Peyer's patch (tissue), 4 donors: ENCODE results near the gene ZFAND5.

Experiments
- POLR2A ChIP-seq, 2 donors: fragments of 450-650 bp; IDR thresholded peaks; one replicate each; pipeline ENCODE4 v1.5.1; 2017; ENCODE audit warnings: antibody characterized with exemption in 2 of 2, mild to moderate bottlenecking in 2 of 2, moderate library complexity in 2 of 2
- TF ChIP-seq, protein P1 (sequence below), 6 experiments: fragments of 450-650 bp in 4 of 6; fragments of 200-600 bp in 2 of 6; sonication (generic) in 1 of 6; IDR thresholded peaks; one replicate each; pipeline ENCODE4 v1.5.1; 2017 to 2019; ENCODE audit warnings: antibody characterized with exemption in 6 of 6, mild to moderate bottlenecking in 3 of 6, moderate library complexity in 1 of 6

GRCh38 chr9:72349240-72349639 is 15.8 kb downstream of the ZFAND5 start:
- TF ChIP-seq, protein P1, sequence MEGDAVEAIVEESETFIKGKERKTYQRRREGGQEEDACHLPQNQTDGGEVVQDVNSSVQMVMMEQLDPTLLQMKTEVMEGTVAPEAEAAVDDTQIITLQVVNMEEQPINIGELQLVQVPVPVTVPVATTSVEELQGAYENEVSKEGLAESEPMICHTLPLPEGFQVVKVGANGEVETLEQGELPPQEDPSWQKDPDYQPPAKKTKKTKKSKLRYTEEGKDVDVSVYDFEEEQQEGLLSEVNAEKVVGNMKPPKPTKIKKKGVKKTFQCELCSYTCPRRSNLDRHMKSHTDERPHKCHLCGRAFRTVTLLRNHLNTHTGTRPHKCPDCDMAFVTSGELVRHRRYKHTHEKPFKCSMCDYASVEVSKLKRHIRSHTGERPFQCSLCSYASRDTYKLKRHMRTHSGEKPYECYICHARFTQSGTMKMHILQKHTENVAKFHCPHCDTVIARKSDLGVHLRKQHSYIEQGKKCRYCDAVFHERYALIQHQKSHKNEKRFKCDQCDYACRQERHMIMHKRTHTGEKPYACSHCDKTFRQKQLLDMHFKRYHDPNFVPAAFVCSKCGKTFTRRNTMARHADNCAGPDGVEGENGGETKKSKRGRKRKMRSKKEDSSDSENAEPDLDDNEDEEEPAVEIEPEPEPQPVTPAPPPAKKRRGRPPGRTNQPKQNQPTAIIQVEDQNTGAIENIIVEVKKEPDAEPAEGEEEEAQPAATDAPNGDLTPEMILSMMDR (IDR thresholded peaks at IDR 0.05) = no peak
- TF ChIP-seq POLR2A (IDR thresholded peaks at IDR 0.05) = no peak
